ENCODE measurements around the gene SMARCA2.
A peak's percentile ranks its signal among the peaks of the same experiment; 100 is the strongest.

Gene SMARCA2

GRCh38 chr9:2014696-2015580 is at the start of gene SMARCA2:
Gene SMARCA2 (plus strand): TSS chr9:2015347. CDS start chr9:2029023, 13,676 bp downstream.
- peak within 1 kb of the TSS; percentile 97 for H3K4me3 ChIP-seq
- no peaks in the 10 kb centered on the region for H3K36me3 ChIP-seq (ENCODE audit: insufficient read depth, low read length)
- peak within 1 kb of the TSS; percentile 91 for H3K27ac ChIP-seq

GRCh38 chr9:1966725-1967366 is 48.3 kb upstream of the SMARCA2 start:
- no peak overlapping the region for H3K9ac ChIP-seq (ENCODE audit: insufficient read length)
- no peak overlapping the region for H3K4me3 ChIP-seq
- H3K27ac ChIP-seq = no peak overlapping the region
- TF ChIP-seq EZH2 (IDR thresholded peaks at IDR 0.05) = no peak
- no peak for TF ChIP-seq FOXP2 (optimal IDR thresholded peaks at IDR 0.05; ENCODE audit: control extremely low read depth, extremely low read length, insufficient read depth)
- TF ChIP-seq POLR2AphosphoS5 (IDR thresholded peaks at IDR 0.05; ENCODE audit: borderline replicate concordance, low read depth, low read length) = no peak
- no peaks in the 10 kb centered on the region for H3K9me3 ChIP-seq (ENCODE audit: low read depth, low read length)
- no peaks in the 10 kb centered on the region for H3K36me3 ChIP-seq (ENCODE audit: insufficient read depth, low read length)
- DNase-seq (ENCODE audit: low read depth, low spot score) = no peak

More at GRCh38 chr9:2014696-2015580, at the start of gene SMARCA2:
- no peaks in the 10 kb centered on the region for H3K9me3 ChIP-seq (ENCODE audit: low read depth, low read length)
- peak; percentile 53 for TF ChIP-seq FOXP2 (optimal IDR thresholded peaks at IDR 0.05; ENCODE audit: control extremely low read depth, extremely low read length, insufficient read depth)
- no peak for TF ChIP-seq EZH2 (IDR thresholded peaks at IDR 0.05)
- TF ChIP-seq POLR2AphosphoS5 (IDR thresholded peaks at IDR 0.05; ENCODE audit: borderline replicate concordance, low read depth, low read length) = peak; percentile 38; the same call in 1 of the 2 replicates
- DNase-seq (ENCODE audit: low read depth, low spot score) = peak; percentile 66
- H3K9ac ChIP-seq (ENCODE audit: insufficient read length) = peak within 1 kb of the TSS; percentile 73

GRCh38 chr9:1969160-1969559 is 46.0 kb upstream of the SMARCA2 start:
- TF ChIP-seq FOXP2 (optimal IDR thresholded peaks at IDR 0.05; ENCODE audit: control extremely low read depth, extremely low read length, insufficient read depth) (no peak), POLR2AphosphoS5 (IDR thresholded peaks at IDR 0.05; ENCODE audit: borderline replicate concordance, low read depth, low read length) (no peak), EZH2 (IDR thresholded peaks at IDR 0.05) (no peak)
- Histone ChIP-seq H3K9me3 (ENCODE audit: low read depth, low read length) (no peaks in the 10 kb centered on the region), H3K4me3 (no peak overlapping the region), H3K36me3 (ENCODE audit: insufficient read depth, low read length) (no peaks in the 10 kb centered on the region), H3K9ac (ENCODE audit: insufficient read length) (no peak overlapping the region), H3K27ac (no peak overlapping the region)
- DNase-seq (ENCODE audit: low read depth, low spot score) = no peak

GRCh38 chr9:1969898-1970297 is 45.2 kb upstream of the SMARCA2 start:
- Histone ChIP-seq H3K27ac (no peak overlapping the region), H3K4me3 (no peak overlapping the region), H3K36me3 (ENCODE audit: insufficient read depth, low read length) (no peaks in the 10 kb centered on the region), H3K9me3 (ENCODE audit: low read depth, low read length) (no peaks in the 10 kb centered on the region), H3K9ac (ENCODE audit: insufficient read length) (no peak overlapping the region)
- no peak for TF ChIP-seq EZH2 (IDR thresholded peaks at IDR 0.05)
- no peak for TF ChIP-seq POLR2AphosphoS5 (IDR thresholded peaks at IDR 0.05; ENCODE audit: borderline replicate concordance, low read depth, low read length)
- TF ChIP-seq FOXP2 (optimal IDR thresholded peaks at IDR 0.05; ENCODE audit: control extremely low read depth, extremely low read length, insufficient read depth) = no peak
- no peak for DNase-seq (ENCODE audit: low read depth, low spot score)

- H3K4me3 ChIP-seq = no peak overlapping the region
- H3K27ac ChIP-seq = no peak overlapping the region
- H3K36me3 ChIP-seq (ENCODE audit: insufficient read depth, low read length) = no peaks in the 10 kb centered on the region
- TF ChIP-seq EZH2 (IDR thresholded peaks at IDR 0.05) = no peak
- no peak for TF ChIP-seq FOXP2 (optimal IDR thresholded peaks at IDR 0.05; ENCODE audit: control extremely low read depth, extremely low read length, insufficient read depth)
- no peak for TF ChIP-seq POLR2AphosphoS5 (IDR thresholded peaks at IDR 0.05; ENCODE audit: borderline replicate concordance, low read depth, low read length)
- H3K9ac ChIP-seq (ENCODE audit: insufficient read length) = no peak overlapping the region
- DNase-seq (ENCODE audit: low read depth, low spot score) = no peak
- no peaks in the 10 kb centered on the region for H3K9me3 ChIP-seq (ENCODE audit: low read depth, low read length)
These were observed 42.5 kb upstream of the SMARCA2 start for GRCh38 chr9:1972672-1973071.

GRCh38 chr9:1977026-1977425 is 38.1 kb upstream of the SMARCA2 start:
- no peak overlapping the region for H3K4me3 ChIP-seq
- H3K36me3 ChIP-seq (ENCODE audit: insufficient read depth, low read length) = no peaks in the 10 kb centered on the region
- H3K9me3 ChIP-seq (ENCODE audit: low read depth, low read length) = no peaks in the 10 kb centered on the region
- H3K27ac ChIP-seq = no peak overlapping the region
- TF ChIP-seq EZH2 (IDR thresholded peaks at IDR 0.05) (no peak), FOXP2 (optimal IDR thresholded peaks at IDR 0.05; ENCODE audit: control extremely low read depth, extremely low read length, insufficient read depth) (no peak), POLR2AphosphoS5 (IDR thresholded peaks at IDR 0.05; ENCODE audit: borderline replicate concordance, low read depth, low read length) (no peak)
- H3K9ac ChIP-seq (ENCODE audit: insufficient read length) = no peak overlapping the region
- no peak for DNase-seq (ENCODE audit: low read depth, low spot score)

GRCh38 chr9:1978941-1979340 is 36.2 kb upstream of the SMARCA2 start:
- Histone ChIP-seq H3K9me3 (ENCODE audit: low read depth, low read length) (no peaks in the 10 kb centered on the region), H3K4me3 (no peak overlapping the region), H3K36me3 (ENCODE audit: insufficient read depth, low read length) (no peaks in the 10 kb centered on the region), H3K9ac (ENCODE audit: insufficient read length) (no peak overlapping the region), H3K27ac (no peak overlapping the region)
- DNase-seq (ENCODE audit: low read depth, low spot score) = no peak
- no peak for TF ChIP-seq FOXP2 (optimal IDR thresholded peaks at IDR 0.05; ENCODE audit: control extremely low read depth, extremely low read length, insufficient read depth)
- TF ChIP-seq EZH2 (IDR thresholded peaks at IDR 0.05) = no peak
- no peak for TF ChIP-seq POLR2AphosphoS5 (IDR thresholded peaks at IDR 0.05; ENCODE audit: borderline replicate concordance, low read depth, low read length)

- H3K9ac ChIP-seq (ENCODE audit: insufficient read length) = peak overlapping the region; percentile 56
- DNase-seq (ENCODE audit: low read depth, low spot score) = peak; percentile 16
These were observed 35.3 kb upstream of the SMARCA2 start for GRCh38 chr9:1979741-1980367.

More at GRCh38 chr9:1979741-1980367, 35.3 kb upstream of the SMARCA2 start:
- Histone ChIP-seq H3K36me3 (ENCODE audit: insufficient read depth, low read length) (no peaks in the 10 kb centered on the region), H3K27ac (peak overlapping the region; percentile 58), H3K4me3 (peak overlapping the region; percentile 63), H3K9me3 (ENCODE audit: low read depth, low read length) (no peaks in the 10 kb centered on the region)
- TF ChIP-seq EZH2 (IDR thresholded peaks at IDR 0.05) (no peak), FOXP2 (optimal IDR thresholded peaks at IDR 0.05; ENCODE audit: control extremely low read depth, extremely low read length, insufficient read depth) (no peak)
